Pancreas (tissue), 10 donors: ENCODE data around the gene ZNF474. TPM values are rescaled to one million over a fixed set of nuclear protein-coding genes. Genes with fewer than 3 reads are reported as not detected.

Experiments
- ATAC-seq, 4 donors: fragments of 200-7000 bp; cut with Tn5 transposase; one replicate each; pipeline versions ENCODE4 v1.8.0 to v1.9.1; 2020; ENCODE audit warnings: mild to moderate bottlenecking in 4 of 4, moderate library complexity in 4 of 4
- DNase-seq, 6 donors: peaks; one replicate each; pipeline ENCODE4 v3.0.0-alpha.2; 2020
- FAIRE-seq: peaks from 2 replicates; lab custom pipeline; 2012; peaks lifted over from hg19 to GRCh38; lab: Jason Lieb, UNC
- H3K27ac ChIP-seq, 4 donors: fragments of 200-600 bp; sonication (generic); 1 replicate in 3 of 4; 2 replicates in 1 of 4; pipeline versions ENCODE4 v1.5.0 to v1.8.0; 2020
- H3K27me3 ChIP-seq, 4 donors: fragments of 200-600 bp; one replicate each; pipeline ENCODE4 v1.8.0; 2021
- H3K36me3 ChIP-seq, 3 donors: fragments of 200-600 bp; sonication (generic) in 1 of 3; one replicate each; pipeline versions ENCODE4 v1.5.0 to v1.8.0; 2020 to 2021
- H3K4me1 ChIP-seq, 3 donors: fragments of 200-600 bp; one replicate each; pipeline ENCODE4 v1.8.0; 2021
- H3K4me3 ChIP-seq, 4 donors: fragments of 200-600 bp; sonication (generic) in 2 of 4; one replicate each; pipeline versions ENCODE4 v1.5.0 to v1.8.0; 2020 to 2021
- H3K9me3 ChIP-seq, 4 donors: fragments of 200-600 bp; one replicate each; pipeline ENCODE4 v1.8.0; 2021
- CTCF ChIP-seq, 4 donors: fragments of 200-600 bp; sonication (generic) in 3 of 4; IDR thresholded peaks; one replicate each; pipeline versions ENCODE4 v1.5.0 to v1.8.0; 2021; ENCODE audit warnings: antibody characterized with exemption in 4 of 4
- WGBS, 2 donors: extraction: QIAGEN DNeasy Blood & Tissue Kit; methylation state at CpG; one replicate each; pipeline ENCODE4 v1.1.7; 2013; 5-methylcytosine and 5-hydroxymethylcytosine counted together
- intact Hi-C, 3 donors: fragments of 100-400 bp; cut with DNase I; formaldehyde crosslinking; loops; one replicate each; pipeline versions ENCODE4 v1.11.1 to v1.14.2; 2022
- polyA plus RNA-seq, 2 donors: library from polyadenylated mRNA; stranded (reverse); fragments of 200-250 nt; gene quantifications; one replicate each; pipeline ENCODE4 v1.2.3, GENCODE V29; 2013
- total RNA-seq, 6 donors: library from RNA; stranded (reverse); fragmentation: NEBNext Ultra II Directional in 4 of 6; extraction: Animal tissue kit (Norgen Biotek cat#: 25700) in 4 of 6; gene quantifications; one replicate each; pipeline versions ENCODE4 v1.2.1 to v1.2.4, GENCODE V29; 2021 to 2023
- donor health status: healthy with polysubstance abuse.
- donor health status: DM: no; HTN: no; CAD: no; lungs with moderate emphysema.
- donor health status: DM: no; HTN: no; CAD: no.
- donor health status: control.
- donor health status: control.
- donor health status: Bipolar disorder and iron deficiency.
- donor health status: DM: yes; HTN: yes; CAD: no.
- donor health status: DM: no; HTN: no; CAD: no.
- donor health status: DM: no; HTN: no; CAD: no.
- donor health status: DM: yes; HTN: yes; CAD: no.

ZNF474 gene
- total and polyA plus RNA-seq, 8 donors, result 0.08 to 0.56 (median 0.12) TPM; not detected in 5

DNA sequence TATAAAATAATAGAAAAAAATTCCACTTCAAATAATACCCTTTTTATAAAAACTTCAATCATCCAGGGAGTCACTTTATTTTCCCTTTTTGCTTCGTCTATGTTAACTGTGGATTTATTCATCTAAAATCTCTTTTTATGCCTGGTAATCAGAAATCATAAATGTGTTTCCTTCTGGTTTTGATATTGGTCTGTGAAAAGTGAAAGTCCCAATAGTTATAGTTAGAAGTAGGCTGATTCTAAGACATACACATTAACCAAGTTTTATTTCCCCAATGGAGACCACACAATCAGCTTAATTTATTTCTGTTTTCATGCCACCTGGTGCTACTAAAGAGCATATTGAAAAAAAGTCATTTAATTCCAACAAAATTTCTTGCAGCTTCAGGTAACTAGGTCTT lies 45.7 kb downstream of the ZNF474 start:
- intact Hi-C loops, result no loop called here
- Histone ChIP-seq H3K27me3 (no peaks in the 10 kb centered on the region), H3K36me3 (no peaks in the 10 kb centered on the region), H3K9me3 (no peaks in the 10 kb centered on the region), H3K4me3 (no peak overlapping the region), H3K27ac (no peak overlapping the region), H3K4me1 (no peaks in the 10 kb centered on the region)
- no peak for TF ChIP-seq CTCF (IDR thresholded peaks at IDR 0.05)
- 19 to 36% methylated on average over 1 of the region's 1 CpG for WGBS, 2 donors
- FAIRE-seq (no peak), ATAC-seq (no peak), DNase-seq (no peak)

DNA sequence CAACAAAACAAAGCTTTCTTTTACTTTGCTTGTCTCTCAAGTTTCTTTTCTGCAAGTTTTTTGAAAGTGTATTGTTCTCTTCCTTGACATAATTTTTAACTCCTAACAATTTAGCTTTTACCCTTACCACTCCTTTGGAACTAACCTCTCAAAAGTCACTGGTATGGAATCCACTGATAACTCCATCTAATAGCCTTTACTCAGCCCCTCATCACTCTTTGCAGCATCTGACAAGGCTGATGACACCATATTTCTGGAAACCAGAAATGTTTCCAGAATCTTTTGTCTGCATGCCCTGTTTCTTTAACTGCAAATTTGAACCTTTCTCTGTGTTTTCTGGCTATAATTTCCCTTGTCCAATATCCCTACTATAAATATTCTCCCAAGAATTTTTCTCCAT lies 46.5 kb downstream of the ZNF474 start:
- no peaks in the 10 kb centered on the region for H3K36me3 ChIP-seq
- no peak for TF ChIP-seq CTCF (IDR thresholded peaks at IDR 0.05)
- FAIRE-seq (no peak), DNase-seq (no peak), ATAC-seq (no peak)
- no peak overlapping the region for H3K4me3 ChIP-seq
- no peak overlapping the region for H3K27ac ChIP-seq
- intact Hi-C loops, result no loop called here
- H3K27me3 ChIP-seq, result no peaks in the 10 kb centered on the region
- no peaks in the 10 kb centered on the region for H3K4me1 ChIP-seq
- H3K9me3 ChIP-seq, result no peaks in the 10 kb centered on the region

- intact Hi-C loops, result no loop called here
- ATAC-seq (no peak), FAIRE-seq (no peak), DNase-seq (no peak)
- Histone ChIP-seq H3K36me3 (no peaks in the 10 kb centered on the region), H3K9me3 (no peaks in the 10 kb centered on the region), H3K4me3 (no peak overlapping the region), H3K27me3 (no peaks in the 10 kb centered on the region), H3K27ac (no peak overlapping the region), H3K4me1 (no peaks in the 10 kb centered on the region)
- WGBS, 2 donors, result 75 to 95% methylated on average over 2 of the region's 2 CpGs
- TF ChIP-seq CTCF (IDR thresholded peaks at IDR 0.05), result no peak
These were observed 47.8 kb downstream of the ZNF474 start for GRCh38 chr5:122177161-122177560.

GRCh38 chr5:122179701-122180100 lies 50.4 kb downstream of the ZNF474 start:
- intact Hi-C loops, result no loop called here
- Histone ChIP-seq H3K4me3 (no peak overlapping the region), H3K27ac (no peak overlapping the region), H3K36me3 (no peaks in the 10 kb centered on the region), H3K27me3 (no peaks in the 10 kb centered on the region), H3K4me1 (no peaks in the 10 kb centered on the region), H3K9me3 (no peaks in the 10 kb centered on the region)
- ATAC-seq (no peak), FAIRE-seq (no peak), DNase-seq (no peak)
- no peak for TF ChIP-seq CTCF (IDR thresholded peaks at IDR 0.05)
- 28 to 56% methylated on average over 1 of the region's 1 CpG for WGBS, 2 donors

DNA sequence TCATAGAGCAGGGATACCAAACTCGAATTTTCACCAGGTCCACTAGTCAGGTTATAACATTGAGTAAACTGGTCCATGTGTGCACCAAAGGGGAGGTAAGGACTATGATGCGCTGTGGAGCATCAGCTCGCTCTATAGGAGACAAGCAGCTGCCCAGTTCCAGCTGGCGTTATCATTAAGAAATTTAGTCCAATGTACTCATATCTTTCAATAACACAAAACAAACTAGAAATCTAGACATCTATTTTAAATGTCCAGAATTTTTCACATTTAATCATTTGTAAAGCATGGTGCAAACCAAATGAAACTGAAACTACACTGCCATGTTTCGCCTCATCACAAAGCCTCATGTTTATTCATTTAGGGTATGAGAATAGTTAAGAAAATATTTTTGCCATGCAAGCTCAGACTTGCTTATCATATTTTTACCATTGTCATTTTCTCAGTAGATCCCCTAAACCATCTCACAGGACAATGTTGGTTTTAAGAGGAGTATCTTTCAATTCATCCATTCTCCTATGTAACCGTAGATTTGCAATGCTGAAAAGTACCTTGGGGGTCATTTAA lies 50.9 kb downstream of the ZNF474 start:
- H3K36me3 ChIP-seq, result no peaks in the 10 kb centered on the region
- no peak for TF ChIP-seq CTCF (IDR thresholded peaks at IDR 0.05)
- no peak overlapping the region for H3K27ac ChIP-seq
- DNase-seq (no peak), FAIRE-seq (no peak), ATAC-seq (no peak)
- WGBS, 2 donors, result 78 to 83% methylated on average over 6 of the region's 6 CpGs
- no peaks in the 10 kb centered on the region for H3K4me1 ChIP-seq
- no peaks in the 10 kb centered on the region for H3K9me3 ChIP-seq
- no peak overlapping the region for H3K4me3 ChIP-seq
- intact Hi-C loops, result no loop called here
- H3K27me3 ChIP-seq, result no peaks in the 10 kb centered on the region
